ENCODE data around the gene TYW1.

- TF ChIP-seq POLR2AphosphoS5 (IDR thresholded peaks at IDR 0.05; ENCODE audit: low read depth, low read length) (no peak), REST (IDR thresholded peaks at IDR 0.05; ENCODE audit: insufficient read depth in 1 of 2, low read depth in 2 of 2, low read length in 2 of 2) (no peak), SIN3A (IDR thresholded peaks at IDR 0.05; ENCODE audit: borderline replicate concordance, insufficient read depth, low read length) (no peak), TAF1 (IDR thresholded peaks at IDR 0.05; ENCODE audit: borderline replicate concordance, insufficient read depth, low read length) (no peak)
These were observed 36.4 kb upstream of the TYW1 start for GRCh38 chr7:66960192-66960591.
